H1 (cell line): ENCODE data around the gene NPIPA8. TPM values are rescaled to one million over a fixed set of nuclear protein-coding genes. Genes with fewer than 3 reads are reported as not detected.
"Not testable (repeated sequence)": the region's sequence is repeated elsewhere in the genome, so short reads cannot be mapped to it uniquely, and the experiment has no call there.

Source experiments
- CTCF ChIA-PET: fragments of 300-600 bp; sonication (Branson Sonifier 250); formaldehyde crosslinking; loops from one replicate; lab custom pipeline; 2021; ENCODE audit not compliant: partially characterized antibody; lab: Charles Lee
- POLR2A ChIA-PET: fragments of 300-600 bp; sonication (Branson Sonifier 250); formaldehyde crosslinking; loops from one replicate; lab custom pipeline; 2021; ENCODE audit warnings: inconsistent platforms; ENCODE audit not compliant: partially characterized antibody; lab: Charles Lee
- DNase-seq, 2 experiments: peaks; one replicate each; pipeline versions ENCODE4 v3.0.0 to v3.0.0-alpha.2; 2010 to 2022; ENCODE audit warnings: low spot score in 2 of 2, low read depth in 1 of 2, mixed read lengths in 1 of 2
- FAIRE-seq: peaks from 2 replicates; lab custom pipeline; 2011; peaks lifted over from hg19 to GRCh38; lab: Jason Lieb, UNC
- H2AFZ ChIP-seq: 2 replicates; pipeline ENCODE4 v1.8.1; 2012; ENCODE audit warnings: low read length, inconsistent platforms
- H2AK5ac ChIP-seq: 2 replicates; pipeline ENCODE4 v1.6.1; 2013; ENCODE audit warnings: low read depth, low read length
- H2BK120ac ChIP-seq: replicated peaks from 2 replicates; pipeline ENCODE3; 2013; ENCODE audit warnings: low read depth, low read length, inconsistent platforms
- H2BK12ac ChIP-seq: 2 replicates; pipeline ENCODE4 v1.6.1; 2013; ENCODE audit warnings: low read depth, low read length
- H2BK15ac ChIP-seq: 2 replicates; pipeline ENCODE4 v1.6.1; 2013; ENCODE audit warnings: low read length
- H2BK20ac ChIP-seq: 2 replicates; pipeline ENCODE4 v1.6.1; 2013; ENCODE audit warnings: low read length
- H2BK5ac ChIP-seq: 2 replicates; pipeline ENCODE4 v1.6.1; 2013; ENCODE audit warnings: low read depth, low read length
- H3K14ac ChIP-seq: 2 replicates; pipeline ENCODE4 v1.6.1; 2013; ENCODE audit warnings: inconsistent platforms; ENCODE audit not compliant: insufficient read length
- H3K18ac ChIP-seq: 2 replicates; pipeline ENCODE4 v1.6.1; 2013; ENCODE audit warnings: low read length; ENCODE audit errors: extremely low read depth
- H3K23ac ChIP-seq: 2 replicates; pipeline ENCODE4 v1.6.1; 2013; ENCODE audit warnings: inconsistent platforms; ENCODE audit not compliant: insufficient read length
- H3K23me2 ChIP-seq: 2 replicates; pipeline ENCODE4 v1.6.1; 2013; ENCODE audit warnings: low read depth, low read length
- H3K27ac ChIP-seq: 2 replicates; pipeline ENCODE4 v1.6.1; 2011; ENCODE audit warnings: low read depth, low read length, inconsistent platforms
- H3K27me3 ChIP-seq, 4 experiments: replicated peaks in 1 of 4; 1 replicate in 1 of 4; 2 replicates in 3 of 4; pipeline versions ENCODE4 v1.6.1 to v1.8.1; 2011 to 2013; ENCODE audit warnings: low read length in 3 of 4, mild to moderate bottlenecking in 3 of 4, inconsistent platforms in 2 of 4, mixed read lengths in 2 of 4, moderate library complexity in 1 of 4; ENCODE audit not compliant: control insufficient read depth in 3 of 4, insufficient read depth in 3 of 4; ENCODE audit errors: extremely low read depth in 1 of 4
- H3K36me3 ChIP-seq, 4 experiments: 2 replicates each; pipeline versions ENCODE4 v1.6.1 to v1.8.1; 2011 to 2013; ENCODE audit warnings: mild to moderate bottlenecking in 4 of 4, low read length in 3 of 4, moderate library complexity in 2 of 4, control low read depth in 1 of 4, inconsistent platforms in 1 of 4; ENCODE audit not compliant: insufficient read depth in 4 of 4, control insufficient read depth in 2 of 4
- H3K4ac ChIP-seq: replicated peaks from 2 replicates; pipeline ENCODE3; 2013; ENCODE audit warnings: low read length, low read depth, mixed read lengths, inconsistent platforms; ENCODE audit not compliant: insufficient read length
- H3K4me1 ChIP-seq, 4 experiments: replicated peaks in 1 of 4; 1 replicate in 1 of 4; 2 replicates in 3 of 4; pipeline versions ENCODE4 v1.6.1 to v1.8.1; 2011 to 2013; ENCODE audit warnings: low read length in 3 of 4, inconsistent platforms in 2 of 4, mixed read lengths in 1 of 4; ENCODE audit not compliant: insufficient read depth in 4 of 4, control insufficient read depth in 3 of 4
- H3K4me2 ChIP-seq, 2 experiments: 2 replicates each; pipeline versions ENCODE4 v1.6.1 to v1.8.1; 2011 to 2013; ENCODE audit warnings: low read depth in 2 of 2, low read length in 2 of 2, control low read depth in 1 of 2, inconsistent platforms in 1 of 2, mild to moderate bottlenecking in 1 of 2; ENCODE audit not compliant: insufficient read depth in 1 of 2
- H3K4me3 ChIP-seq, 4 experiments: fragments of 200-600, 300-600 bp in 1 of 4; sonication (generic), shearing (Covaris generic), sonication (Bioruptor Twin) in 1 of 4; 2 replicates each; pipeline versions ENCODE4 v1.5.1 to v1.8.1; 2011 to 2016; ENCODE audit warnings: low read length in 4 of 4, low read depth in 3 of 4, control low read depth in 2 of 4, inconsistent platforms in 2 of 4, mild to moderate bottlenecking in 2 of 4, mixed read lengths in 1 of 4, moderate library complexity in 1 of 4; ENCODE audit not compliant: insufficient read depth in 2 of 4; ENCODE audit errors: extremely low read depth in 1 of 4
- H3K56ac ChIP-seq: replicated peaks from 2 replicates; pipeline ENCODE3; 2013; ENCODE audit warnings: low read depth, mild to moderate bottlenecking, mixed read lengths, low read length, inconsistent platforms; ENCODE audit not compliant: insufficient read length
- H3K79me1 ChIP-seq: 2 replicates; pipeline ENCODE4 v1.6.1; 2013; ENCODE audit warnings: low read depth, low read length, control low read depth
- H3K79me2 ChIP-seq, 2 experiments: 2 replicates each; pipeline versions ENCODE4 v1.6.1 to v1.8.1; 2012 to 2013; ENCODE audit warnings: low read length in 2 of 2, mild to moderate bottlenecking in 2 of 2, inconsistent platforms in 1 of 2; ENCODE audit not compliant: insufficient read depth in 2 of 2, control insufficient read depth in 1 of 2
- H3K9ac ChIP-seq, 4 experiments: replicated peaks in 1 of 4; 1 replicate in 1 of 4; 2 replicates in 3 of 4; pipeline versions ENCODE4 v1.6.1 to v1.8.1; 2011 to 2013; ENCODE audit warnings: low read depth in 3 of 4, low read length in 3 of 4, control low read depth in 2 of 4, mild to moderate bottlenecking in 2 of 4, moderate library complexity in 2 of 4, inconsistent platforms in 1 of 4; ENCODE audit errors: extremely low read depth in 1 of 4
- H3K9me3 ChIP-seq, 2 experiments: 2 replicates each; pipeline versions ENCODE4 v1.6.1 to v1.8.1; 2012 to 2013; ENCODE audit warnings: mild to moderate bottlenecking in 2 of 2, moderate library complexity in 2 of 2, control low read depth in 1 of 2, inconsistent platforms in 1 of 2, low read depth in 1 of 2, low read length in 1 of 2, mixed read lengths in 1 of 2; ENCODE audit not compliant: insufficient read depth in 2 of 2
- H4K20me1 ChIP-seq, 2 experiments: replicated peaks in 1 of 2; 2 replicates each; pipeline versions ENCODE3 to v1.8.1; 2011 to 2013; ENCODE audit warnings: inconsistent platforms in 2 of 2, low read length in 2 of 2, mild to moderate bottlenecking in 1 of 2; ENCODE audit not compliant: insufficient read depth in 2 of 2, control insufficient read depth in 1 of 2
- H4K5ac ChIP-seq: 2 replicates; pipeline ENCODE4 v1.6.1; 2013; ENCODE audit warnings: low read length, low read depth, mixed read lengths, inconsistent platforms; ENCODE audit not compliant: insufficient read length
- H4K8ac ChIP-seq: 2 replicates; pipeline ENCODE4 v1.8.0; 2013; ENCODE audit warnings: mild to moderate bottlenecking, moderate library complexity, low read length, inconsistent platforms; ENCODE audit not compliant: insufficient read depth; ENCODE audit errors: extremely low read depth
- H4K91ac ChIP-seq: replicated peaks from 2 replicates; pipeline ENCODE3; 2013; ENCODE audit warnings: low read length, mixed read lengths, inconsistent platforms; ENCODE audit not compliant: insufficient read length
- WGBS, 2 experiments: shearing (Covaris generic) in 1 of 2; methylation state at CpG; one replicate each; pipeline versions ENCODE4 v1.1.6 to v1.1.7; 2013 to 2015; ENCODE audit warnings: low lambda C conversion rate in 2 of 2, mixed read lengths in 2 of 2, inconsistent platforms in 1 of 2, low coverage in 1 of 2, missing lambda C conversion rate in 1 of 2; ENCODE audit not compliant: insufficient replicate concordance in 2 of 2, insufficient coverage in 1 of 2, insufficient read length in 1 of 2; ENCODE audit errors: extremely low coverage in 1 of 2, missing lambda C conversion rate in 1 of 2; 5-methylcytosine and 5-hydroxymethylcytosine counted together
- polyA plus RNA-seq, 7 experiments: library from polyadenylated mRNA; depleted of rRNA in 3 of 7; stranded (reverse) in 5 of 7; unstranded in 2 of 7; fragments of >200 nt in 5 of 7; fragments of 200-250 nt in 2 of 7; gene quantifications; 1 replicate in 5 of 7; 2 replicates in 1 of 7; 4 replicates in 1 of 7; pipeline versions ENCODE4 v1.2.1 to v1.2.3, GENCODE V29; 2011 to 2013; ENCODE audit warnings: missing spikeins in 2 of 7, mixed read lengths in 2 of 7
- total RNA-seq: library from RNA; stranded (reverse); fragmentation: NEBNext Ultra II Directional; extraction: Animal tissue kit (Norgen Biotek cat#: 25700); gene quantifications from 2 replicates; pipeline ENCODE4 v1.2.1, GENCODE V29; 2021

Gene NPIPA8
- total and polyA plus RNA-seq, 2 of the 8 experiments (the other 6 are each of a cell fraction or from before 2014, with no cell fraction given) = 1.1 to 13.8 TPM

- H3K9ac ChIP-seq, H4K20me1 ChIP-seq, H2BK120ac ChIP-seq, H3K4me1 ChIP-seq, H3K4ac ChIP-seq, H3K9me3 ChIP-seq, H3K79me2 ChIP-seq, H3K18ac ChIP-seq, POLR2A ChIA-PET, H2AK5ac ChIP-seq, H4K8ac ChIP-seq, H3K4me3 ChIP-seq, H4K91ac ChIP-seq, H3K27ac ChIP-seq, H3K56ac ChIP-seq, H2BK12ac ChIP-seq, FAIRE-seq, H2BK5ac ChIP-seq, CTCF ChIA-PET, H3K79me1 ChIP-seq, DNase-seq, H3K27me3 ChIP-seq, H3K23ac ChIP-seq, H4K5ac ChIP-seq, H3K36me3 ChIP-seq, H2BK15ac ChIP-seq, H2BK20ac ChIP-seq, H3K14ac ChIP-seq, H3K4me2 ChIP-seq, H2AFZ ChIP-seq, H3K23me2 ChIP-seq: not testable (repeated sequence)
- WGBS, 2 experiments = no CpG with 5 or more reads among the region's 3 CpGs
These were observed 59.8 kb downstream of the NPIPA8 start for GRCh38 chr16:18276756-18277155.

- H2AK5ac ChIP-seq, H3K27ac ChIP-seq, H2BK120ac ChIP-seq, H3K4me3 ChIP-seq, H4K20me1 ChIP-seq, H3K27me3 ChIP-seq, H3K56ac ChIP-seq, H3K9ac ChIP-seq, H3K4me1 ChIP-seq, H3K18ac ChIP-seq, H4K91ac ChIP-seq, H3K4me2 ChIP-seq, FAIRE-seq, H2BK5ac ChIP-seq, H3K23ac ChIP-seq, H2AFZ ChIP-seq, H3K14ac ChIP-seq, H3K4ac ChIP-seq, H2BK15ac ChIP-seq, H2BK12ac ChIP-seq, H3K23me2 ChIP-seq, H3K79me1 ChIP-seq, CTCF ChIA-PET, POLR2A ChIA-PET, H3K79me2 ChIP-seq, H3K9me3 ChIP-seq, DNase-seq, H2BK20ac ChIP-seq, H4K5ac ChIP-seq, H4K8ac ChIP-seq, H3K36me3 ChIP-seq: not testable (repeated sequence)
- no CpG with 5 or more reads among the region's 2 CpGs for WGBS, 2 experiments
These were observed 66.4 kb downstream of the NPIPA8 start for GRCh38 chr16:18270171-18270570.
